HepG2 (cell line): Measurements from ENCODE around the gene FAM43A. TPM values are rescaled to one million over a fixed set of nuclear protein-coding genes. Genes with fewer than 3 reads are reported as not detected.

Source experiments
- ATAC-seq: fragments of 200-7000 bp; cut with Tn5 transposase; 3 replicates; pipeline ENCODE4 v1.9.1; 2020; ENCODE audit warnings: mild to moderate bottlenecking, moderate library complexity
- BruUV-seq: library from RNA; stranded (reverse); fragments of 400-500 nt; replicated peaks from 2 replicates; lab custom pipeline; 2021; lab: Mats Ljungman, UMichigan
- CTCF ChIA-PET: fragments of 300-600 bp; formaldehyde crosslinking; extraction: SDS; loops from one replicate; lab custom pipeline; 2021; ENCODE audit warnings: low total read pairs, inconsistent platforms, low intra/inter-chr PET ratio; lab: Yijun Ruan, JAX
- POLR2A ChIA-PET: fragments of 350-600 bp; sonication (Branson Sonifier 250); formaldehyde crosslinking; loops from one replicate; lab custom pipeline; 2020; ENCODE audit warnings: antibody characterized with exemption, inconsistent platforms; lab: Yijun Ruan, JAX
- DNase-seq: peaks from one replicate; pipeline ENCODE4 v3.0.0-alpha.2; 2015; ENCODE audit warnings: low spot score
- FAIRE-seq: peaks from 3 replicates; lab custom pipeline; 2011; peaks lifted over from hg19 to GRCh38; lab: Jason Lieb, UNC
- H2AFZ ChIP-seq: one replicate; pipeline ENCODE4 v1.6.1; 2011; ENCODE audit warnings: low read length, inconsistent platforms
- H3K27ac ChIP-seq: fragments of 300-600 bp; 3 replicates; pipeline ENCODE4 v1.8.0; 2011; ENCODE audit warnings: mixed run types, mild to moderate bottlenecking, mixed read lengths, low read length, inconsistent platforms; ENCODE audit not compliant: insufficient read depth; ENCODE audit errors: extremely low read length
- H3K27me3 ChIP-seq, 2 experiments: fragments of 200-600 bp in 1 of 2; 2 replicates in 1 of 2; 3 replicates in 1 of 2; pipeline versions ENCODE4 v1.6.0 to v1.8.0; 2011; ENCODE audit warnings: low read length in 2 of 2, mild to moderate bottlenecking in 2 of 2, moderate library complexity in 2 of 2, inconsistent platforms in 1 of 2; ENCODE audit not compliant: insufficient read depth in 2 of 2, control insufficient read depth in 1 of 2
- H3K36me3 ChIP-seq, 2 experiments: fragments of 200-600 bp in 1 of 2; replicated peaks in 1 of 2; 2 replicates in 1 of 2; 3 replicates in 1 of 2; pipeline versions ENCODE4 v1.5.1 to v1.8.0; 2011; ENCODE audit warnings: low read length in 2 of 2, inconsistent platforms in 1 of 2; ENCODE audit not compliant: insufficient read depth in 2 of 2, control insufficient read depth in 1 of 2
- H3K4me1 ChIP-seq: 2 replicates; pipeline ENCODE4 v1.5.1; 2012; ENCODE audit warnings: low read length, inconsistent platforms; ENCODE audit not compliant: insufficient read depth
- H3K4me2 ChIP-seq: 2 replicates; pipeline ENCODE4 v1.6.0; 2011; ENCODE audit warnings: low read depth, low read length, inconsistent platforms
- H3K4me3 ChIP-seq, 3 experiments: fragments of 200-600 bp in 1 of 3; sonication (generic), shearing (Covaris generic) in 1 of 3; replicated peaks in 1 of 3; 2 replicates each; pipeline ENCODE4 v1.5.1; 2011 to 2016; ENCODE audit warnings: low read length in 3 of 3, inconsistent platforms in 2 of 3, low read depth in 2 of 3, mild to moderate bottlenecking in 2 of 3, control low read depth in 1 of 3, mixed read lengths in 1 of 3; ENCODE audit not compliant: insufficient read depth in 1 of 3
- H3K79me2 ChIP-seq: one replicate; pipeline ENCODE4 v1.6.1; 2011; ENCODE audit warnings: low read length, inconsistent platforms; ENCODE audit not compliant: insufficient read depth
- H3K9ac ChIP-seq: 2 replicates; pipeline ENCODE4 v1.6.0; 2011; ENCODE audit warnings: mild to moderate bottlenecking, low read depth, low read length, inconsistent platforms; ENCODE audit not compliant: insufficient read depth
- H3K9me3 ChIP-seq: 2 replicates; pipeline ENCODE4 v1.5.1; 2012; ENCODE audit warnings: mild to moderate bottlenecking, low read length
- H4K20me1 ChIP-seq: 2 replicates; pipeline ENCODE4 v1.6.0; 2011; ENCODE audit warnings: inconsistent platforms, mild to moderate bottlenecking, low read length, moderate library complexity; ENCODE audit not compliant: insufficient read depth
- ADNP ChIP-seq: sonication (generic); formaldehyde crosslinking; IDR thresholded peaks from 2 replicates; pipeline ENCODE4 v1.4.0; 2020; ENCODE audit warnings: missing genetic modification reagents
- BRCA1 ChIP-seq: sonication (generic); formaldehyde crosslinking; IDR thresholded peaks from 2 replicates; pipeline ENCODE4 v1.4.0; 2020; ENCODE audit warnings: missing genetic modification reagents
- CBX5 ChIP-seq: sonication (generic); formaldehyde crosslinking; IDR thresholded peaks from 2 replicates; pipeline ENCODE4 v1.4.0; 2020; ENCODE audit warnings: missing genetic modification reagents, borderline replicate concordance
- FLYWCH1 ChIP-seq: sonication (generic); formaldehyde crosslinking; IDR thresholded peaks from 2 replicates; pipeline ENCODE4 v1.8.1; 2023; ENCODE audit warnings: mild to moderate bottlenecking, missing genetic modification reagents
- HIVEP1 ChIP-seq: sonication (generic); formaldehyde crosslinking; IDR thresholded peaks from 2 replicates; pipeline ENCODE4 v1.4.0; 2020; ENCODE audit warnings: mild to moderate bottlenecking, missing genetic modification reagents
- IKZF1 ChIP-seq: fragments of 450-650 bp; IDR thresholded peaks from 2 replicates; pipeline ENCODE4 v1.7.1; 2016
- JUNB ChIP-seq: sonication (generic); formaldehyde crosslinking; IDR thresholded peaks from 2 replicates; pipeline ENCODE4 v1.8.0; 2022; ENCODE audit warnings: missing genetic modification reagents, mild to moderate bottlenecking, borderline replicate concordance
- KDM1A ChIP-seq: IDR thresholded peaks from 2 replicates; pipeline ENCODE4 v1.6.1; 2016; ENCODE audit warnings: missing compliant biosample characterization
- NBN ChIP-seq: fragments of 450-650 bp; conservative IDR thresholded peaks from 2 replicates; pipeline ENCODE4 v1.6.1; 2017
- NR2C2 ChIP-seq: sonication (generic); formaldehyde crosslinking; IDR thresholded peaks from 2 replicates; pipeline ENCODE4 v1.4.0; 2020; ENCODE audit warnings: missing genetic modification reagents, mild to moderate bottlenecking, moderate library complexity, borderline replicate concordance
- ZNF883 ChIP-seq: sonication (generic); formaldehyde crosslinking; IDR thresholded peaks from 2 replicates; pipeline ENCODE4 v1.5.1; 2020; ENCODE audit warnings: mild to moderate bottlenecking, missing genetic modification reagents; ENCODE audit errors: not compliant biosample characterization
- WGBS: methylation state at CpG from one replicate; pipeline ENCODE4 v1.1.6; 2017; ENCODE audit warnings: low lambda C conversion rate; 5-methylcytosine and 5-hydroxymethylcytosine counted together
- in situ Hi-C: cut with HindIII; loops from 2 replicates; pipeline ENCODE4 v1.10.0; 2017; ENCODE audit warnings: low pct_unique_long_range_greater_than_20kb; ENCODE audit not compliant: extremely low pct_ligation_motif_present
- intact Hi-C: fragments of 100-400 bp; cut with micrococcal nuclease; formaldehyde crosslinking; loops from one replicate; pipeline ENCODE4 v1.10.0; 2022; ENCODE audit not compliant: unreplicated experiment
- polyA plus RNA-seq, 8 experiments: library from polyadenylated mRNA; depleted of rRNA in 3 of 8; stranded (reverse) in 7 of 8; unstranded in 1 of 8; fragments of >200 nt; fragmentation: Illumina TruSeq in 4 of 8; extraction: Trizol in 4 of 8; gene quantifications; 2 replicates each; pipeline versions ENCODE4 v1.2.1 to v1.2.3, GENCODE V29; 2011 to 2016; ENCODE audit warnings: low read depth in 4 of 8, missing spikeins in 1 of 8, mixed read lengths in 1 of 8; ENCODE audit not compliant: insufficient read depth in 1 of 8
- total RNA-seq, 5 experiments: library from RNA; depleted of rRNA; stranded (reverse); fragments of >200 nt; fragmentation: Illumina TruSeq; extraction: Trizol; gene quantifications; 2 replicates each; pipeline ENCODE4 v1.2.3, GENCODE V29; 2016; ENCODE audit warnings: low read depth in 1 of 5
- TF ChIP-seq, protein P1 (sequence below): fragments of 450-650 bp; IDR thresholded peaks from 2 replicates; pipeline ENCODE4 v1.6.1; 2017; ENCODE audit warnings: mild to moderate bottlenecking
- TF ChIP-seq, protein P2 (sequence below): sonication (generic); formaldehyde crosslinking; IDR thresholded peaks from 2 replicates; pipeline ENCODE4 v1.4.0; 2020; ENCODE audit warnings: mild to moderate bottlenecking, missing genetic modification reagents

Gene FAM43A
- total and polyA plus RNA-seq, 2 of the 13 experiments (the other 11 are each of a cell fraction or from before 2014, with no cell fraction given) = 0.91 to 1.8 TPM

DNA sequence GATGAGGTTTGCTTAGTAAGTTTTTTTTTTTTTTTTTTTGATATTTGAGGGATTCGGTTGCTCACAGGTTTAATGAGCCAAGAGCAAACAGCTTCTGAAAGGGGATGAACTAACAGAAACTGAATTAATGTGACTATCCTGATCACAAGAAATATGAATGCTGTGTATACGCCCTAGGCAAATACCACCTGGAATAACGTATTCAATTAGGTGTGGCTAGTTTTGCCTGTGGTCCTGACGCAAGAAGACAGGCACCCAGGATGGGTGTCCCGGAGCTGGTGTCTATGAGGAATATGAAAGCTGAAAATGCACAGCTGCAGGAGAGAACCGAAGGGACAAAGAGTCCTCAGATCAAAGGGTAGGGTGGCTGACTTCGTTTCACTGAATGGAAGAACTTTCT, 28.2 kb upstream of the FAM43A start (continued):
- TF ChIP-seq BRCA1 (CRISPR knock-in tag) = no peak
- TF ChIP-seq, protein P1, sequence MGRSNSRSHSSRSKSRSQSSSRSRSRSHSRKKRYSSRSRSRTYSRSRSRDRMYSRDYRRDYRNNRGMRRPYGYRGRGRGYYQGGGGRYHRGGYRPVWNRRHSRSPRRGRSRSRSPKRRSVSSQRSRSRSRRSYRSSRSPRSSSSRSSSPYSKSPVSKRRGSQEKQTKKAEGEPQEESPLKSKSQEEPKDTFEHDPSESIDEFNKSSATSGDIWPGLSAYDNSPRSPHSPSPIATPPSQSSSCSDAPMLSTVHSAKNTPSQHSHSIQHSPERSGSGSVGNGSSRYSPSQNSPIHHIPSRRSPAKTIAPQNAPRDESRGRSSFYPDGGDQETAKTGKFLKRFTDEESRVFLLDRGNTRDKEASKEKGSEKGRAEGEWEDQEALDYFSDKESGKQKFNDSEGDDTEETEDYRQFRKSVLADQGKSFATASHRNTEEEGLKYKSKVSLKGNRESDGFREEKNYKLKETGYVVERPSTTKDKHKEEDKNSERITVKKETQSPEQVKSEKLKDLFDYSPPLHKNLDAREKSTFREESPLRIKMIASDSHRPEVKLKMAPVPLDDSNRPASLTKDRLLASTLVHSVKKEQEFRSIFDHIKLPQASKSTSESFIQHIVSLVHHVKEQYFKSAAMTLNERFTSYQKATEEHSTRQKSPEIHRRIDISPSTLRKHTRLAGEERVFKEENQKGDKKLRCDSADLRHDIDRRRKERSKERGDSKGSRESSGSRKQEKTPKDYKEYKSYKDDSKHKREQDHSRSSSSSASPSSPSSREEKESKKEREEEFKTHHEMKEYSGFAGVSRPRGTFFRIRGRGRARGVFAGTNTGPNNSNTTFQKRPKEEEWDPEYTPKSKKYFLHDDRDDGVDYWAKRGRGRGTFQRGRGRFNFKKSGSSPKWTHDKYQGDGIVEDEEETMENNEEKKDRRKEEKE = no peak
- no peak for TF ChIP-seq ADNP (CRISPR knock-in tag)
- TF ChIP-seq HIVEP1 (CRISPR knock-in tag) = no peak

- Histone ChIP-seq H3K79me2 (no peaks in the 10 kb centered on the region), H4K20me1 (no peaks in the 10 kb centered on the region), H3K27ac (no peak overlapping the region), H3K4me3 (no peak overlapping the region), H2AFZ (no peak overlapping the region), H3K27me3 (no peaks in the 10 kb centered on the region; a peak in 1 of 5 replicates), H3K9me3 (no peaks in the 10 kb centered on the region), H3K36me3 (peaks cover 2 to 58% of the 10 kb centered on the region in 2 experiments; a peak in 4 of 5 replicates), H3K4me1 (no peaks in the 10 kb centered on the region), H3K4me2 (no peak overlapping the region), H3K9ac (no peak overlapping the region)
- TF ChIP-seq KDM1A (CRISPR knock-in tag) (no peak), FLYWCH1 (CRISPR knock-in tag) (no peak), JUNB (CRISPR knock-in tag) (no peak), IKZF1 (no peak), ZNF883 (CRISPR knock-in tag) (no peak), CBX5 (CRISPR knock-in tag) (no peak), NBN (no peak), NR2C2 (CRISPR knock-in tag) (no peak)
- TF ChIP-seq, protein P2, sequence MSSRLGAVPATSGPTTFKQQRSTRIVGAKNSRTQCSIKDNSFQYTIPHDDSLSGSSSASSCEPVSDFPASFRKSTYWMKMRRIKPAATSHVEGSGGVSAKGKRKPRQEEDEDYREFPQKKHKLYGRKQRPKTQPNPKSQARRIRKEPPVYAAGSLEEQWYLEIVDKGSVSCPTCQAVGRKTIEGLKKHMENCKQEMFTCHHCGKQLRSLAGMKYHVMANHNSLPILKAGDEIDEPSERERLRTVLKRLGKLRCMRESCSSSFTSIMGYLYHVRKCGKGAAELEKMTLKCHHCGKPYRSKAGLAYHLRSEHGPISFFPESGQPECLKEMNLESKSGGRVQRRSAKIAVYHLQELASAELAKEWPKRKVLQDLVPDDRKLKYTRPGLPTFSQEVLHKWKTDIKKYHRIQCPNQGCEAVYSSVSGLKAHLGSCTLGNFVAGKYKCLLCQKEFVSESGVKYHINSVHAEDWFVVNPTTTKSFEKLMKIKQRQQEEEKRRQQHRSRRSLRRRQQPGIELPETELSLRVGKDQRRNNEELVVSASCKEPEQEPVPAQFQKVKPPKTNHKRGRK (CRISPR knock-in tag) = no peak
- POLR2A ChIA-PET = no interaction called here
- WGBS = 95% methylated on average over 5 of the region's 5 CpGs
- no peak for DNase-seq
- in situ Hi-C loops (no loop called here), intact Hi-C loops (no loop called here)
- CTCF ChIA-PET = no interaction called here
- no peak for ATAC-seq
- BruUV-seq = no TSS peak
- FAIRE-seq = no peak
Measured at GRCh38 chr3:194658477-194659242, 27.0 kb upstream of the FAM43A start.
